GM12878 (cell line): ENCODE measurements around the gene MACROD2. TPM values are rescaled to one million over a fixed set of nuclear protein-coding genes. Genes with fewer than 3 reads are reported as not detected.

Experiments
- ATAC-seq: fragments of 200-7000 bp; cut with Tn5 transposase; 3 replicates; pipeline ENCODE4 v1.9.1; 2020; ENCODE audit warnings: mild to moderate bottlenecking, moderate library complexity
- BruUV-seq: library from RNA; stranded (reverse); fragments of 400-500 nt; replicated peaks from 2 replicates; lab custom pipeline; 2021; lab: Mats Ljungman, UMichigan
- CTCF ChIA-PET: fragments of 300-600 bp; sonication (Branson Sonifier 250); formaldehyde crosslinking; extraction: SDS; loops from one replicate; lab custom pipeline; 2021; ENCODE audit warnings: inconsistent platforms; lab: Yijun Ruan, JAX
- POLR2A ChIA-PET: fragments of 350-600 bp; formaldehyde crosslinking; extraction: SDS; loops from one replicate; lab custom pipeline; 2021; ENCODE audit warnings: inconsistent platforms; lab: Charles Lee
- RAD21 ChIA-PET: fragments of 300-600 bp; sonication (Branson Sonifier 250); formaldehyde crosslinking; loops from one replicate; lab custom pipeline; 2023; ENCODE audit warnings: antibody characterized with exemption; ENCODE audit not compliant: unreplicated experiment; lab: Charles Lee
- SMC1A ChIA-PET: fragments of 300-600 bp; sonication (Branson Sonifier 250); formaldehyde crosslinking; loops from one replicate; lab custom pipeline; 2023; ENCODE audit not compliant: unreplicated experiment, uncharacterized antibody; lab: Charles Lee
- DNase-seq: peaks from one replicate; pipeline ENCODE4 v3.0.0-alpha.2; 2011; ENCODE audit warnings: low read depth, low spot score
- FAIRE-seq: peaks from 3 replicates; lab custom pipeline; 2011; peaks lifted over from hg19 to GRCh38; lab: Jason Lieb, UNC
- H2AFZ ChIP-seq: 2 replicates; pipeline ENCODE4 v1.6.0; 2011; ENCODE audit warnings: low read depth, low read length, control low read depth; ENCODE audit not compliant: control insufficient read depth
- H3K27ac ChIP-seq: 2 replicates; pipeline ENCODE4 v1.5.1; 2011; ENCODE audit warnings: control low read depth; ENCODE audit not compliant: control insufficient read depth, insufficient read depth
- H3K27me3 ChIP-seq, 2 experiments: replicated peaks in 1 of 2; 2 replicates each; pipeline versions ENCODE4 v1.6.0 to v1.6.1; 2011; ENCODE audit warnings: low read length in 1 of 2; ENCODE audit not compliant: control insufficient read depth in 2 of 2, insufficient read depth in 2 of 2
- H3K36me3 ChIP-seq, 2 experiments: 2 replicates each; pipeline ENCODE4 v1.5.1; 2011; ENCODE audit warnings: low read length in 1 of 2; ENCODE audit not compliant: control insufficient read depth in 2 of 2, insufficient read depth in 2 of 2
- H3K4me1 ChIP-seq: 2 replicates; pipeline ENCODE4 v1.6.1; 2011; ENCODE audit warnings: mild to moderate bottlenecking, low read length, moderate library complexity, mixed read lengths; ENCODE audit not compliant: control insufficient read depth, insufficient read depth
- H3K4me2 ChIP-seq: 2 replicates; pipeline ENCODE4 v1.6.0; 2011; ENCODE audit warnings: control low read depth; ENCODE audit not compliant: control insufficient read depth, insufficient read depth
- H3K4me3 ChIP-seq: fragments of 200-600 bp; sonication (generic); 2 replicates; pipeline ENCODE4 v1.5.1; 2016
- H3K79me2 ChIP-seq: 2 replicates; pipeline ENCODE4 v1.6.0; 2011; ENCODE audit warnings: low read length; ENCODE audit not compliant: control insufficient read depth, insufficient read depth
- H3K9ac ChIP-seq: 2 replicates; pipeline ENCODE4 v1.8.0; 2011; ENCODE audit warnings: low read length, control low read depth, mixed read lengths; ENCODE audit not compliant: control insufficient read depth, insufficient read depth
- H3K9me3 ChIP-seq: replicated peaks from 3 replicates; pipeline ENCODE4 v1.5.1; 2011; ENCODE audit warnings: mild to moderate bottlenecking, low read length; ENCODE audit not compliant: control insufficient read depth, insufficient read depth
- H4K20me1 ChIP-seq: 2 replicates; pipeline ENCODE4 v1.6.0; 2011; ENCODE audit not compliant: control insufficient read depth, insufficient read depth
- ASH2L ChIP-seq: fragments of 300-600, 200-600 bp; sonication (generic); IDR thresholded peaks from 2 replicates; pipeline ENCODE4 v1.6.1; 2017; ENCODE audit warnings: low read depth, mild to moderate bottlenecking, borderline replicate concordance
- CBX5 ChIP-seq: sonication (generic); IDR thresholded peaks from 2 replicates; pipeline ENCODE4 v1.6.1; 2016; ENCODE audit warnings: low read depth, moderate library complexity, mild to moderate bottlenecking, inconsistent platforms
- FOS ChIP-seq: IDR thresholded peaks from 3 replicates; pipeline ENCODE4 v1.6.1; 2011; ENCODE audit warnings: borderline replicate concordance; ENCODE audit not compliant: insufficient read length; ENCODE audit errors: extremely low read depth
- NFYB ChIP-seq: IDR thresholded peaks from 2 replicates; pipeline ENCODE4 v1.6.1; 2011; ENCODE audit warnings: low read depth, mild to moderate bottlenecking, low read length, improper control_type of control experiment, moderate library complexity; ENCODE audit not compliant: insufficient read depth
- RELA ChIP-seq: fragments of 450-650 bp; IDR thresholded peaks from 2 replicates; pipeline ENCODE4 v1.8.0; 2014; ENCODE audit warnings: borderline replicate concordance; ENCODE audit not compliant: partially characterized antibody
- SKIL ChIP-seq: fragments of 450-650 bp; IDR thresholded peaks from 2 replicates; pipeline ENCODE4 v1.6.1; 2017; ENCODE audit warnings: mild to moderate bottlenecking, low read depth, inconsistent platforms; ENCODE audit not compliant: poor library complexity, severe bottlenecking
- SMARCA5 ChIP-seq: fragments of 450-650 bp; IDR thresholded peaks from 2 replicates; pipeline ENCODE4 v1.6.1; 2017; ENCODE audit warnings: mild to moderate bottlenecking
- TCF12 ChIP-seq: IDR thresholded peaks from 2 replicates; pipeline ENCODE4 v1.6.1; 2011; ENCODE audit warnings: low read depth, mild to moderate bottlenecking, low read length
- USF2 ChIP-seq: IDR thresholded peaks from 2 replicates; pipeline ENCODE4 v1.6.1; 2011; ENCODE audit warnings: low read depth, low read length, improper control_type of control experiment, borderline replicate concordance
- ZBTB33 ChIP-seq: fragments of 450-650 bp; IDR thresholded peaks from 2 replicates; pipeline ENCODE4 v1.6.1; 2017; ENCODE audit warnings: mild to moderate bottlenecking
- ZNF207 ChIP-seq: fragments of 450-650 bp; IDR thresholded peaks from 2 replicates; pipeline ENCODE4 v1.6.1; 2014; ENCODE audit warnings: antibody characterized with exemption, mild to moderate bottlenecking, borderline replicate concordance
- ZNF384 ChIP-seq: IDR thresholded peaks from 2 replicates; pipeline ENCODE4 v1.6.1; 2012; ENCODE audit warnings: low read depth, mild to moderate bottlenecking, low read length, improper control_type of control experiment, borderline replicate concordance
- ZSCAN29 ChIP-seq: fragments of 450-650 bp; IDR thresholded peaks from 2 replicates; pipeline ENCODE4 v1.6.1; 2017; ENCODE audit warnings: mild to moderate bottlenecking, moderate library complexity
- WGBS: methylation state at CpG from one replicate; pipeline ENCODE4 v1.1.6; 2016; ENCODE audit warnings: low lambda C conversion rate; ENCODE audit not compliant: insufficient replicate concordance, insufficient coverage; ENCODE audit errors: missing lambda C conversion rate; 5-methylcytosine and 5-hydroxymethylcytosine counted together
- in situ Hi-C: fragments of 300-500 bp; cut with MboI; formaldehyde crosslinking; loops from 9 replicates; pipeline ENCODE4 v1.14.3; 2018; ENCODE audit warnings: mixed read lengths
- intact Hi-C: fragments of 100-400 bp; cut with micrococcal nuclease; formaldehyde crosslinking; loops from one replicate; pipeline ENCODE4 v1.14.2; 2022; ENCODE audit not compliant: unreplicated experiment
- polyA plus RNA-seq, 11 experiments: library from polyadenylated mRNA; depleted of rRNA in 4 of 11; unstranded in 6 of 11; stranded (reverse) in 5 of 11; fragments of >200 nt; fragmentation: Nextera tagmentation in 4 of 11; fragmentation: Illumina TruSeq in 1 of 11; extraction: Ambion mirVana in 4 of 11; extraction: Trizol in 1 of 11; gene quantifications; 1 replicate in 1 of 11; 2 replicates in 10 of 11; pipeline versions ENCODE4 v1.2.1 to v1.2.3, GENCODE V29; 2011 to 2016; ENCODE audit warnings: inconsistent platforms in 2 of 11, missing spikeins in 2 of 11, low read depth in 1 of 11
- total RNA-seq, 4 experiments: library from RNA; depleted of rRNA in 3 of 4; stranded (reverse); fragments of >200 nt in 3 of 4; fragmentation: Illumina TruSeq in 1 of 4; extraction: Trizol in 1 of 4; gene quantifications; 2 replicates each; pipeline versions ENCODE4 v1.2.1 to v1.2.3, GENCODE V29; 2013 to 2021

Gene MACROD2
- total and polyA plus RNA-seq, 10 of the 15 experiments (the other 5 are each of a cell fraction or from before 2014, with no cell fraction given): 1.1 to 21.5 (median 2.2) TPM

GRCh38 chr20:16028923-16029322 lies 2033.6 kb downstream of the MACROD2 start:
- peaks cover 4% of the 10 kb centered on the region; the same call in 1 of the 2 replicates for H3K4me1 ChIP-seq
- in situ Hi-C loops: no loop called here
- H3K4me3 ChIP-seq: no peak overlapping the region
- POLR2A ChIA-PET: no interaction called here
- no peak overlapping the region for H3K9ac ChIP-seq
- H3K79me2 ChIP-seq: no peaks in the 10 kb centered on the region
- SMC1A ChIA-PET: no interaction called here
- TF ChIP-seq ZSCAN29 (no peak), RELA (no peak), ZBTB33 (no peak), SKIL (no peak), ZNF384 (no peak), FOS (no peak), TCF12 (no peak), NFYB (no peak), SMARCA5 (no peak), CBX5 (no peak), ZNF207 (no peak), USF2 (no peak), ASH2L (no peak)
- TF ChIP-seq, all 136 proteins: peak for 0
- ATAC-seq (peak; percentile 50; the same call in 2 of the 3 replicates), DNase-seq (peak; percentile 11), FAIRE-seq (peak; percentile 84)
- intact Hi-C loops: no loop called here
- 41% methylated on average over 6 of the region's 6 CpGs for WGBS
- RAD21 ChIA-PET: no interaction called here
- Histone ChIP-seq H3K36me3 (no peaks in the 10 kb centered on the region), H2AFZ (no peak overlapping the region), H3K27me3 (no peaks in the 10 kb centered on the region), H4K20me1 (no peaks in the 10 kb centered on the region), H3K27ac (no peak overlapping the region), H3K4me2 (no peak overlapping the region), H3K9me3 (peaks cover 1% of the 10 kb centered on the region; the same call in 2 of the 3 replicates)
- BruUV-seq: no TSS peak
- CTCF ChIA-PET: no interaction called here
